Measurements from ENCODE around the gene GALNT17.
"Not testable (repeated sequence)": the region's sequence is repeated elsewhere in the genome, so short reads cannot be mapped to it uniquely, and the experiment has no call there.

Gene GALNT17

DNA sequence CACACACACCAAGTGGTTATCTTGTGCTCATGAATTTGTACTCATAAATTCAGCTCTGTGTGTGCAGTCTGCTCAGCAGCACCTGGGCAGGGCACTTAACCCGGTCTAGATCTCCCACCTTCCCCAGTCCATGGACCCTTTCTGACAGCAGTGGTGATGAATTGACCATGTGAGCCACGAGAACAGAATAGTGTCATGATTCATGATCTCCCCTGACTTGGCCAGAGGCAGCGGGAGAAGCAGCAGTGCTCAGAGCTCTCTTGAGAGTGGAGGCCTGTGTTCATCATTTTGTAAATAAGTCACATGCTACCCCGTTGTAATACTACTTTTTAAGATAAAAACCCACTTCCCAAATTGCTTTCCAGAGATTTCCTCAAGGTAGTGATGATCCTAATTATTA, 74.2 kb downstream of the GALNT17 start:
- DNase-seq (ENCODE audit: low read depth) = no peak
- TF ChIP-seq, protein P1, sequence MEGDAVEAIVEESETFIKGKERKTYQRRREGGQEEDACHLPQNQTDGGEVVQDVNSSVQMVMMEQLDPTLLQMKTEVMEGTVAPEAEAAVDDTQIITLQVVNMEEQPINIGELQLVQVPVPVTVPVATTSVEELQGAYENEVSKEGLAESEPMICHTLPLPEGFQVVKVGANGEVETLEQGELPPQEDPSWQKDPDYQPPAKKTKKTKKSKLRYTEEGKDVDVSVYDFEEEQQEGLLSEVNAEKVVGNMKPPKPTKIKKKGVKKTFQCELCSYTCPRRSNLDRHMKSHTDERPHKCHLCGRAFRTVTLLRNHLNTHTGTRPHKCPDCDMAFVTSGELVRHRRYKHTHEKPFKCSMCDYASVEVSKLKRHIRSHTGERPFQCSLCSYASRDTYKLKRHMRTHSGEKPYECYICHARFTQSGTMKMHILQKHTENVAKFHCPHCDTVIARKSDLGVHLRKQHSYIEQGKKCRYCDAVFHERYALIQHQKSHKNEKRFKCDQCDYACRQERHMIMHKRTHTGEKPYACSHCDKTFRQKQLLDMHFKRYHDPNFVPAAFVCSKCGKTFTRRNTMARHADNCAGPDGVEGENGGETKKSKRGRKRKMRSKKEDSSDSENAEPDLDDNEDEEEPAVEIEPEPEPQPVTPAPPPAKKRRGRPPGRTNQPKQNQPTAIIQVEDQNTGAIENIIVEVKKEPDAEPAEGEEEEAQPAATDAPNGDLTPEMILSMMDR (IDR thresholded peaks at IDR 0.05; ENCODE audit: control insufficient read depth, insufficient read depth, low read depth, low read length, missing control alignments) = no peak
- H3K4me3 ChIP-seq (ENCODE audit: control insufficient read depth, low read depth, low read length) = no peak overlapping the region

DNA sequence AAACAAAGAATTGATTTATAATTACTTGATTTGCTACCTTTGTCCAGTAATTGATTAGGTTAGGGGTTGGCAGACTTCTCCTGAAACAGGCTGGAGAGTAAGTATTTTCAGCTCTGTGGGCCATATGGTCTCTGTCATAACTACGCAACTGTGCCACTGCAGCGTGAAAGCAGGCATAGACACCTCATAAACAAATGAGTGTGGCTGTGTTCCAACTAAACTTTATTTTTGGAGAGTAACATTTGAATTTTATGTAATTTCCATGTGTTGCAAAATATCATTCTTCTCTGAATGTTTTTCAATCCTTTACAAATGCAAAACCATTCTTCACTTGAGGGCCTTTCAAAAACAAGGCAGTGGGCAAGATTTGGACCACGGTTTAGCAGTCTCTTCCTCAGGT, 76.9 kb downstream of the GALNT17 start:
- H3K4me3 ChIP-seq (ENCODE audit: control insufficient read depth, low read depth, low read length) = no peak overlapping the region
- no peak for DNase-seq (ENCODE audit: low read depth)
- TF ChIP-seq, protein P1 (IDR thresholded peaks at IDR 0.05; ENCODE audit: control insufficient read depth, insufficient read depth, low read depth, low read length, missing control alignments) = no peak

DNA sequence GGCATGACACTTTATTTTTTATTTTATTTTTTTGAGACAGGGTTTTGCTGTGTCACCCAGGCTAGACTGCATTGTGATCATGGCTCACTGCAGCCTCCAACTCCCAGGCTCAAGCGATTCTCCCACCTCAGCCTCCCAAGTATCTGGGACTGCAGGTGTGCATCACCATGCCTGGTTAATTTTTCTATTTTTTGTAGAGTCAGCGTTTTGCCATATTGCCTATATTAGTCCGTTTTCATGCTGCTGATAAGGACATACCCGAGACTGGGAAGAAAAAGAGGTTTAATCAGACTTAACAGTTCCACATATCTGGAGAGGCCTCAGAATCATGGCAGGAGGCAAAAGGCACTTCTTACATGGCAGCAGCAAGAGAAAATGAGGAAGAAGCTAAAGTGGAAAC, 77.5 kb downstream of the GALNT17 start:
- DNase-seq (ENCODE audit: low read depth); H3K4me3 ChIP-seq (ENCODE audit: control insufficient read depth, low read depth, low read length): not testable (repeated sequence)

DNA sequence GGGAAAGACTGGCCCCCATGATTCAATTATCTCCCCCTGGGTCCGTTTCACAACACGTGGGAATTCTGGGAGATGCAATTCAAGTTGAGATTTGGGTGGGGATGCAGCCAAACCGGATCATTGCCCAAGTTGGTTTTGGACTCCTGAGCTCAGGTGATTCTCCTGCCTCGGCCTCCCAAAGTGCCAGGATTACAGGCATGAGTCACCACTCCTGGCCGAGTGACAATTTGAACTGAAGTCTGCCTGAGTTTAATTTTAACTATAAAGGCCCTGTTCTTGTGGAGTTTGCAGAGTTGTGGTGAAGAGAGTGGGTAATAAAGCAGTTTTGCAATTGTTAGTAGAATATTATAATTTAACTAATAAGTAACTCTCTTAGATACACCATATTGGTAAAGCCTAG, 78.3 kb downstream of the GALNT17 start:
- no peak overlapping the region for H3K4me3 ChIP-seq (ENCODE audit: control insufficient read depth, low read depth, low read length)
- DNase-seq (ENCODE audit: low read depth) = no peak

DNA sequence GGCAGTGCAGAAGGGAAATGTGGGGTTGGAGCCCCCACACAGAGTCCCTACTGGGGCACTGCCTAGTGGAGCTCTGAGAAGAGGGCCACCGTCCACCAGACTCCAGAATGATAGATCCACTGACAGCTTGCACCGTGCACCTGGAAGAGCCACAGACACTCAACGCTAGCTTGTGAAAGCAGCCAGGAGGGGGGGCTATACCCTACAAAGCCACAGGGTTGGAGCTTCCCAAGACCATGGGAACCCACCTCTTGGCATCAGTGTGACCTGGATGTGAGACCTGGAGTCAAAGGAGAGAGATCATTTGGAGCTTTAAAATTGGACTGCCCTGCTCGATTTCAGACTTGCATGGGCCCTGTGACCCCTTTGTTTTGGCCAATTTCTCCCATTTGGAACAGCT, 80.5 kb downstream of the GALNT17 start:
- not testable (repeated sequence) for H3K4me3 ChIP-seq (ENCODE audit: control insufficient read depth, low read depth, low read length); DNase-seq (ENCODE audit: low read depth)

More for the DNA sequence above, 78.3 kb downstream of the GALNT17 start:
- TF ChIP-seq, protein P1 (IDR thresholded peaks at IDR 0.05; ENCODE audit: control insufficient read depth, insufficient read depth, low read depth, low read length, missing control alignments) = no peak

DNA sequence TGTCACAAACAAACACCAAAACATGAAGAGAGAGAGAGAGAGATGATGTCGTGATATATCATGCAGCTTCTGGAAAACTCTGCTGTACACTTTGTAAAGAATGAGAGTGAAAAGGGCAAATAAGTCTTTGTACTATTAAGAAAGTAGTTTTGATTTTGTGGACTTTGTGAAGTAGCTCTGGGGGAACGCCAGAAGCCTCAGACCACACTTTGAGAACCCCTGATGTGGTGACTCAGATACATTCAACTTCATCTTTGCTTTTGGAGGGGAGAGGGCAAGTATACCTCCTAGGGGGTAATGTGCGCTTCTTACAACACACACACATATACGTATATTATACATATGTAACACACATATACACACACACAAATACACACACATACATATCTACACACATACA, 84.3 kb downstream of the GALNT17 start:
- TF ChIP-seq, protein P1 (IDR thresholded peaks at IDR 0.05; ENCODE audit: control insufficient read depth, insufficient read depth, low read depth, low read length, missing control alignments) = no peak
- H3K4me3 ChIP-seq (ENCODE audit: control insufficient read depth, low read depth, low read length) = no peak overlapping the region
- no peak for DNase-seq (ENCODE audit: low read depth)

DNA sequence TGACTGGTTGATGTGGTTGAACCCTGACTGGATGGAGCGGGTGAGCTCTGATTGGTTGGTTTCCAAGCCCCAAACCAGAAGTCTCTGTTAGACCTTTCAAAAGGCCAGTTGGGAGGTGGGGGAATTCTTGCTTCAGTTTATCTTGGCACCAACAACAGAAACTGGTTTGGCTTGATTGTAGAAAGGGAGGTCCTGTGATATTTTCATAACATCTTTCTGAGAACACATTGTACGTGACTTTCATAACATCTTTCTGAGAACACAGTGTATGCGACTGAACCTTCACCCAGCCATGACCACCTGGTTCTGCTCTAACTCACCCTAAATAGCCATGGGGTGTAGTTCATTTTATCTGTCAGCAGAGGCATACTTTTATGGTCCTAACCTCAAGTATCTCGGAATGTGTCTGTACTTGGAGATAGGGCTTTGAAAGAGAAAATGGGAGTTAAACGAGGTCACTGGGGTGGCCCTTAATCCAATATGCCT, 88.3 kb downstream of the GALNT17 start:
- no peak overlapping the region for H3K4me3 ChIP-seq (ENCODE audit: control insufficient read depth, low read depth, low read length)
- TF ChIP-seq, protein P1 (IDR thresholded peaks at IDR 0.05; ENCODE audit: control insufficient read depth, insufficient read depth, low read depth, low read length, missing control alignments) = no peak
- DNase-seq (ENCODE audit: low read depth) = no peak

DNA sequence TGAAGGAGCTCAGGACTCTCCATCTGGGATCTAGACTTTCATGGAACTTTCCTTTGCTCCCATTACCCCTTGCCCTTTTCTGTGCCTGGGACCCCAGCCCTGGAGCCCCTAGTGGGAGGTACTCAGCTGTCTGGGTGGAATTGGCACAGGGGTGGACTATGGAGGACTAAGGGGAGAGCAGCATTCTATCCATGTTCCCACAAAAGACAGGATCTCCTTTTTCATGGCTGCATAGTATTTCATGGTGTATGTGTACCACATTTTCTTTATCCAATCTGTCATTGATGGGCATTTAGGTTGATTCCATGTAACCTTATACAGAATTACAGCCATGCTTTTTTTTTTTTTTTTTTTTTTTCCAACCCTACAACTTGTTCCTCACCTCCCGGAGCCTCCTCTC, 89.1 kb downstream of the GALNT17 start:
- DNase-seq (ENCODE audit: low read depth) = no peak
- TF ChIP-seq, protein P1 (IDR thresholded peaks at IDR 0.05; ENCODE audit: control insufficient read depth, insufficient read depth, low read depth, low read length, missing control alignments) = no peak
- no peak overlapping the region for H3K4me3 ChIP-seq (ENCODE audit: control insufficient read depth, low read depth, low read length)
